ENCODE results near the gene BMP10. TPM values are rescaled to one million over a fixed set of nuclear protein-coding genes. Genes with fewer than 3 reads are reported as not detected.

The BMP10 gene
- total and polyA plus RNA-seq, 2 of the 8 experiments (the other 6 are each of a cell fraction or from before 2014, with no cell fraction given) = not detected

DNA sequence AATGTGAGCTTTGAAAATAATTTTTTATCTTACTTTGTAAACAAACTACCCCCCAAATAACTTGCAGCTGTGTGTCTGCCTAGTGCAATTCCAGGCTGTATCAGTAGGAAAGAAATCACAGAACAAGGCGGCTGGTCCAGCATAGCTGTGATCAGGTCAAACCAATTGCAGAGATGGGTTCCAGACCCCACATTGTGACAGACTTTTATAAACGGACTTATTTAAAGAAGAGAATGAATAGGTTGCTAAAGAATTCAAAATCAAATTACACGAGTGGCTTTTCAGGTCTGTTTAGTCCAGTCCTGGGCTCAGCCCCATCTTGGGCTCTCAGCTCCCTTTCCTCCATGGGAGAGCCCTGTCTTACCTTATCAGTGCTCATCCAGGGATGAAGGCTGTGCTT, 11.1 kb downstream of the BMP10 start (continued):
- TF ChIP-seq RNF2 (IDR thresholded peaks at IDR 0.05; ENCODE audit: borderline replicate concordance, low read depth, low read length, missing control alignments, poor library complexity, severe bottlenecking) = no peak
- TF ChIP-seq, protein P1, sequence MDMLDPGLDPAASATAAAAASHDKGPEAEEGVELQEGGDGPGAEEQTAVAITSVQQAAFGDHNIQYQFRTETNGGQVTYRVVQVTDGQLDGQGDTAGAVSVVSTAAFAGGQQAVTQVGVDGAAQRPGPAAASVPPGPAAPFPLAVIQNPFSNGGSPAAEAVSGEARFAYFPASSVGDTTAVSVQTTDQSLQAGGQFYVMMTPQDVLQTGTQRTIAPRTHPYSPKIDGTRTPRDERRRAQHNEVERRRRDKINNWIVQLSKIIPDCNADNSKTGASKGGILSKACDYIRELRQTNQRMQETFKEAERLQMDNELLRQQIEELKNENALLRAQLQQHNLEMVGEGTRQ (IDR thresholded peaks at IDR 0.05; ENCODE audit: low read length) = no peak
- TF ChIP-seq TAF7 (optimal IDR thresholded peaks at IDR 0.05; ENCODE audit: borderline replicate concordance, low read depth, low read length) = no peak
- no peak for TF ChIP-seq CEBPB (IDR thresholded peaks at IDR 0.05; ENCODE audit: low read depth, low read length)
- TF ChIP-seq EZH2 (IDR thresholded peaks at IDR 0.05; ENCODE audit: low read depth, low read length, severe bottlenecking) = no peak
